HCT116 (cell line): Measurements from ENCODE around the gene PROSER2. TPM values are rescaled to one million over a fixed set of nuclear protein-coding genes. Genes with fewer than 3 reads are reported as not detected.

Source experiments
- ATAC-seq: fragments of 200-7000 bp; cut with Tn5 transposase; 2 replicates; pipeline ENCODE4 v1.9.1; 2020; ENCODE audit warnings: mild to moderate bottlenecking, moderate library complexity
- BruUV-seq: library from RNA; stranded (reverse); fragments of 400-500 nt; replicated peaks from 2 replicates; lab custom pipeline; 2021; lab: Mats Ljungman, UMichigan
- CTCF ChIA-PET: fragments of 300-600 bp; sonication (Branson Sonifier 250); formaldehyde crosslinking; loops from one replicate; lab custom pipeline; 2021; ENCODE audit warnings: antibody characterized with exemption; lab: Charles Lee
- POLR2A ChIA-PET: fragments of 300-600, 350-600 bp; sonication (Branson Sonifier 250); formaldehyde crosslinking; loops from one replicate; lab custom pipeline; 2021; ENCODE audit warnings: antibody characterized with exemption; lab: Charles Lee
- RAD21 ChIA-PET, 2 experiments: fragments of 300-600 bp; sonication (Branson Sonifier 250); formaldehyde crosslinking; loops; one replicate each; lab custom pipeline; 2023; ENCODE audit warnings: low total read pairs in 2 of 2; ENCODE audit not compliant: uncharacterized antibody in 2 of 2, unreplicated experiment in 2 of 2, low non-redundant PET in 1 of 2; lab: Charles Lee
- DNase-seq: peaks from one replicate; pipeline ENCODE4 v3.0.0-alpha.2; 2010; ENCODE audit warnings: low read depth, low spot score
- H2AFZ ChIP-seq: fragments of 200-600 bp; shearing (Covaris generic), sonication (generic); 2 replicates; pipeline ENCODE4 v1.6.1; 2017; ENCODE audit warnings: low read depth, mixed run types, mixed read lengths, antibody characterized with exemption, low read length; ENCODE audit not compliant: poor library complexity, severe bottlenecking
- H3K27ac ChIP-seq: 2 replicates; pipeline ENCODE4 v1.5.1; 2012; ENCODE audit warnings: low read depth, low read length
- H3K27me3 ChIP-seq: fragments of 200-600 bp; sonication (generic); 2 replicates; pipeline ENCODE4 v1.6.1; 2016; ENCODE audit warnings: mixed run types, low read length, mixed read lengths; ENCODE audit not compliant: insufficient read depth
- H3K36me3 ChIP-seq, 2 experiments: fragments of 200-500 bp in 1 of 2; fragments of 200-600 bp in 1 of 2; sonication (Bioruptor generic) in 1 of 2; sonication (generic) in 1 of 2; 2 replicates each; pipeline versions ENCODE4 v1.5.1 to v1.6.1; 2014 to 2016; ENCODE audit warnings: low read length in 2 of 2, inconsistent platforms in 1 of 2, mixed read lengths in 1 of 2, mixed run types in 1 of 2; ENCODE audit not compliant: insufficient read depth in 2 of 2, control insufficient read depth in 1 of 2
- H3K4me1 ChIP-seq, 2 experiments: fragments of 200-600 bp in 1 of 2; sonication (generic) in 1 of 2; 2 replicates each; pipeline versions ENCODE4 v1.5.1 to v1.6.1; 2012 to 2017; ENCODE audit warnings: low read length in 2 of 2, inconsistent platforms in 1 of 2, mild to moderate bottlenecking in 1 of 2, mixed read lengths in 1 of 2, mixed run types in 1 of 2, moderate library complexity in 1 of 2; ENCODE audit not compliant: insufficient read depth in 2 of 2, control insufficient read depth in 1 of 2
- H3K4me2 ChIP-seq: fragments of 200-600 bp; sonication (generic); 2 replicates; pipeline ENCODE4 v1.6.1; 2017; ENCODE audit warnings: mixed run types, low read length, mixed read lengths
- H3K4me3 ChIP-seq, 2 experiments: fragments of 200-600 bp in 1 of 2; sonication (generic) in 1 of 2; replicated peaks in 1 of 2; 2 replicates each; pipeline ENCODE4 v1.5.1; 2011 to 2016; ENCODE audit warnings: low read length in 2 of 2, control low read depth in 1 of 2, low read depth in 1 of 2, mild to moderate bottlenecking in 1 of 2, mixed read lengths in 1 of 2, mixed run types in 1 of 2
- H3K79me2 ChIP-seq: fragments of 200-600 bp; sonication (generic); 2 replicates; pipeline ENCODE4 v1.6.1; 2017; ENCODE audit warnings: mild to moderate bottlenecking, mixed run types, low read length, moderate library complexity, mixed read lengths; ENCODE audit not compliant: insufficient read depth
- H3K9ac ChIP-seq: fragments of 200-600 bp; sonication (generic); 2 replicates; pipeline ENCODE4 v1.6.1; 2016; ENCODE audit warnings: low read length, mixed read lengths
- H3K9me2 ChIP-seq: fragments of 200-600 bp; sonication (generic), shearing (Covaris generic); 2 replicates; pipeline ENCODE4 v1.6.1; 2017; ENCODE audit warnings: mixed run types, mild to moderate bottlenecking, moderate library complexity; ENCODE audit not compliant: insufficient read depth
- H3K9me3 ChIP-seq, 2 experiments: fragments of 200-500 bp in 1 of 2; fragments of 200-600 bp in 1 of 2; sonication (Bioruptor generic) in 1 of 2; sonication (generic) in 1 of 2; 2 replicates each; pipeline ENCODE4 v1.6.1; 2014 to 2017; ENCODE audit warnings: low read length in 2 of 2, mixed read lengths in 2 of 2, inconsistent platforms in 1 of 2, low read depth in 1 of 2, mild to moderate bottlenecking in 1 of 2, mixed run types in 1 of 2, moderate library complexity in 1 of 2; ENCODE audit not compliant: control insufficient read depth in 1 of 2, insufficient read depth in 1 of 2
- H4K20me1 ChIP-seq: fragments of 200-600 bp; sonication (generic), shearing (Covaris generic); 2 replicates; pipeline ENCODE4 v1.6.1; 2017; ENCODE audit warnings: mixed run types, mild to moderate bottlenecking, moderate library complexity; ENCODE audit not compliant: insufficient read depth
- ATF3 ChIP-seq: IDR thresholded peaks from 2 replicates; pipeline ENCODE4 v1.6.1; 2012
- CBX3 ChIP-seq: IDR thresholded peaks from 2 replicates; pipeline ENCODE4 v1.6.1; 2012; ENCODE audit warnings: low read depth
- EGR1 ChIP-seq: IDR thresholded peaks from 2 replicates; pipeline ENCODE4 v1.6.1; 2012; ENCODE audit warnings: low read depth
- ELF1 ChIP-seq: IDR thresholded peaks from 2 replicates; pipeline ENCODE4 v1.6.1; 2012; ENCODE audit warnings: low read depth, borderline replicate concordance
- FOSL1 ChIP-seq: IDR thresholded peaks from 2 replicates; pipeline ENCODE4 v1.6.1; 2012; ENCODE audit warnings: low read depth
- POLR2AphosphoS5 ChIP-seq: IDR thresholded peaks from 2 replicates; pipeline ENCODE4 v1.6.1; 2011; ENCODE audit warnings: mild to moderate bottlenecking, low read depth, low read length, moderate library complexity
- RAD21 ChIP-seq: IDR thresholded peaks from 2 replicates; pipeline ENCODE4 v1.6.1; 2012; ENCODE audit warnings: low read depth, mild to moderate bottlenecking
- REST ChIP-seq: IDR thresholded peaks from 2 replicates; pipeline ENCODE4 v1.6.1; 2012; ENCODE audit warnings: low read depth
- SIN3A ChIP-seq: IDR thresholded peaks from 2 replicates; pipeline ENCODE4 v1.6.1; 2012; ENCODE audit warnings: low read depth
- TCF7L2 ChIP-seq: IDR thresholded peaks from 2 replicates; pipeline ENCODE4 v1.7.0; 2011; ENCODE audit warnings: borderline replicate concordance, inconsistent platforms; ENCODE audit not compliant: insufficient read depth, insufficient read length; ENCODE audit errors: extremely low read depth
- ZNF274 ChIP-seq: fragments of 200-500 bp; sonication (Bioruptor generic); IDR thresholded peaks from 2 replicates; pipeline ENCODE4 v1.6.1; 2014; ENCODE audit warnings: mild to moderate bottlenecking, low read depth, low read length, inconsistent platforms
- intact Hi-C: fragments of 100-400 bp; cut with micrococcal nuclease; formaldehyde crosslinking; loops from 2 replicates; pipeline ENCODE4 v1.10.0; 2022
- total RNA-seq: library from RNA; stranded (reverse); gene quantifications from one replicate; pipeline ENCODE4 v1.2.1, GENCODE V29; 2021; ENCODE audit not compliant: unreplicated experiment

Gene PROSER2
- total RNA-seq, 1 experiment from 2014 or later: 46.2 TPM

GRCh38 chr10:11797847-11798633 is 25.1 kb upstream of the PROSER2 start:
- no peaks in the 10 kb centered on the region for H3K36me3 ChIP-seq
- H4K20me1 ChIP-seq: no peaks in the 10 kb centered on the region
- intact Hi-C loops: loop anchor here (10.0 kb wide), 1 partner anchor 917 kb away; no protein-coding TSS in a partner anchor
- H3K27ac ChIP-seq: no peak overlapping the region
- no peak overlapping the region for H3K9ac ChIP-seq
- no peak overlapping the region for H3K4me2 ChIP-seq
- H2AFZ ChIP-seq: peak overlapping the region; percentile 64
- DNase-seq (no peak), ATAC-seq (no peak)
- BruUV-seq: no TSS peak
- POLR2A ChIA-PET: no interaction called here
- no peaks in the 10 kb centered on the region for H3K9me2 ChIP-seq
- no peaks in the 10 kb centered on the region for H3K79me2 ChIP-seq
- peaks cover 14 to 40% of the 10 kb centered on the region in 2 experiments for H3K4me1 ChIP-seq
- no peak overlapping the region for H3K4me3 ChIP-seq
- CTCF ChIA-PET: interaction anchor here (1.4 kb wide), 1 partner anchor 189 kb away, joined by 5 read pairs; no protein-coding TSS in a partner anchor
- H3K9me3 ChIP-seq: no peaks in the 10 kb centered on the region
- TF ChIP-seq EGR1: no peak
- RAD21 ChIA-PET: no interaction called here
- H3K27me3 ChIP-seq: no peaks in the 10 kb centered on the region

- Histone ChIP-seq H3K79me2 (no peaks in the 10 kb centered on the region), H4K20me1 (no peaks in the 10 kb centered on the region), H3K27me3 (no peaks in the 10 kb centered on the region), H3K9ac (no peak overlapping the region), H3K4me1 (peaks cover 7 to 32% of the 10 kb centered on the region in 2 experiments), H2AFZ (no peak overlapping the region), H3K4me3 (no peak overlapping the region), H3K27ac (no peak overlapping the region), H3K9me3 (no peaks in the 10 kb centered on the region), H3K36me3 (no peaks in the 10 kb centered on the region), H3K4me2 (no peak overlapping the region), H3K9me2 (no peaks in the 10 kb centered on the region)
- RAD21 ChIA-PET: no interaction called here
- CTCF ChIA-PET: interaction anchor here (1.4 kb wide), 1 partner anchor 188 kb away, joined by 5 read pairs; no protein-coding TSS in a partner anchor
- ATAC-seq (no peak), DNase-seq (no peak)
- intact Hi-C loops: loop anchor here (10.0 kb wide), 1 partner anchor 916 kb away; no protein-coding TSS in a partner anchor
- BruUV-seq: no TSS peak
- POLR2A ChIA-PET: no interaction called here
- TF ChIP-seq FOSL1 (no peak), ZNF274 (no peak), ELF1 (no peak), CBX3 (no peak), RAD21 (no peak), POLR2AphosphoS5 (no peak), ATF3 (no peak), TCF7L2 (no peak), SIN3A (no peak), REST (no peak)
Measured at GRCh38 chr10:11798845-11799735, 24.1 kb upstream of the PROSER2 start.
